Fibroblast of lung (primary cell): ENCODE measurements around the gene SH3D19.

Experiments used
- CTCF ChIP-seq, 2 donors: IDR thresholded peaks in 1 of 2; conservative IDR thresholded peaks in 1 of 2; 1 replicate in 1 of 2; 2 replicates in 1 of 2; pipeline ENCODE4 v1.5.1; 2011 to 2012; ENCODE audit warnings: low read length in 2 of 2, control low read depth in 1 of 2, inconsistent platforms in 1 of 2, low read depth in 1 of 2, mild to moderate bottlenecking in 1 of 2
- EZH2 ChIP-seq: IDR thresholded peaks from 2 replicates; pipeline ENCODE4 v1.5.1; 2012; ENCODE audit warnings: low read length, control low read depth, mild to moderate bottlenecking; ENCODE audit errors: missing control alignments

- TF ChIP-seq CTCF (conservative IDR thresholded peaks at IDR 0.05 in 1 of 2, IDR thresholded peaks at IDR 0.05 in 1 of 2; ENCODE audit: low read depth in 1 of 2, low read length in 2 of 2) (no peak), EZH2 (no peak)
Measured at GRCh38 chr4:151144329-151145072, 180.9 kb downstream of the SH3D19 start.
